Measurements from ENCODE around the gene POLR2J3.
"Not testable (repeated sequence)": the region's sequence is repeated elsewhere in the genome, so short reads cannot be mapped to it uniquely, and the experiment has no call there.

- not testable (repeated sequence) for TF ChIP-seq EZH2 (IDR thresholded peaks at IDR 0.05; ENCODE audit: borderline replicate concordance, low read depth, low read length, severe bottlenecking); CTCF (IDR thresholded peaks at IDR 0.05; ENCODE audit: borderline replicate concordance, extremely low read depth, low read length, poor library complexity, severe bottlenecking)
Observed at GRCh38 chr7:102581722-102582121, 9.3 kb upstream of the POLR2J3 start.
